HG03558 (cell line): ENCODE results near the gene LRRC47.

ENCODE experiments used
- ATAC-seq: cut with Tn5 transposase; IDR thresholded peaks from one replicate; pipeline ENCODE4 v1.9.1; 2021; ENCODE audit warnings: moderate number of reproducible peaks; ENCODE audit not compliant: unreplicated experiment; ENCODE audit errors: extremely low read depth

LRRC47 gene

GRCh38 chr1:3736708-3737107 lies 59.6 kb downstream of the LRRC47 start:
- no peak for ATAC-seq

DNA sequence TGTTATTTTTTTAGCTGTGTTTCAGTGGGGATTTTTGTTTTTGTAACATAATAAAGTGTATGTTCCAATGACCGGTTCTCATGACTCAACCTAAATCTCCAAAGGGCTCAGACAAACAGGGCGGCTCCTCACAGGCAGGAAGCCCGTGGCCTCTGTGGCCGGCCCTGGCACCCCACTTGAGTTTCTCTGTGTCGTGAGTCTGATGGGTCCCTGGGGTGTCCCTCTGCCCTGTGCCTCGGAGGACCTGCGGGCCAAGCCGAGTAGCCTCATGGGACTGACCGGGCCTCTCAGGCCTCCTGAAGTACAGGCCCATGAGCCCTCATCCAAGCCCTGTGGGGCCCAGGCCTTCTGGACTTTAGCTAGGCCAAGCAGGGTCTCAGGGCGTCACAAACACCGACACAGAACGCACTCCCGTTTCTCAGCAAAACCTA lies 60.2 kb downstream of the LRRC47 start:
- no peak for ATAC-seq

DNA sequence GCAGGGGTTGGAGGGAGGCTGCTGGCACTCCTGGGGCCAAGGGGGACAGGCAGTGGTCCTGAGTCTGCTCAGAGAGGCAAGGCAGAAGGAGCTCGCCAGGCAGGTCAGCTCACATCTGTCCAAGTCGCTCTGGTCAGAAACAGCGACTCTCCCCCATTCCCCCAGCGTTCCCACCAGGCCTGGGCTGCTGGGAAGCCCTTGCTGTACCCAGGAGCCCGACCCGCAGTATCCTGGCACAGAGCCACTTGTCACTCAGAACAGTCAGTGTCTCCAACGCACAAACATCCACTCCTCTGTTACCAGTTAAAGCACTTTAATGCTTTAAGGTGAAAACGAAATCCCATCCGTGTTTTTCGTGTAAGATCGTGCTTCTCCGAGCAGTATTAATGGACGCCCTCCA lies 60.6 kb downstream of the LRRC47 start:
- no peak for ATAC-seq

- ATAC-seq, result no peak
Observed at GRCh38 chr1:3735027-3735681, 61.1 kb downstream of the LRRC47 start.

DNA sequence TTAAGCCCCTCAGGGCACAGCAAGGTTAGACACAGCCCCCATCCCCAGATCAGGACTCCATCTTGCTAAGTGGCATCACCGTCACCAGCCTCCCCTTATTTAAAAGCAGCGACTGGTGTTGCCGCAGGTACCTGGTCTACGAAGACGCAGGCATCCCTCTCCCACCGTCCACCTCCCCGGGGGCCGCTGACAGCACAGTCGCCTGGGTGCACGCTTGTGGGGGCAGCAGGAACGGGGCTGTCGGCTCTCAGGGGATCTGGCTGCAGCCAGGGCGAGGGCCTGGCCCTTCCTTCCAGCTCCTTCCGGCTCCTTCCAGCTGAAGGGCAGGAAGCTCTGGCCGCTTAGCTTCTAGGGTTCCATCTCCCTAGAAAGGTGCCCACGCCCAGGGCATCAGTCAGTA lies 61.7 kb downstream of the LRRC47 start:
- ATAC-seq, result no peak

- ATAC-seq, result no peak
Observed at GRCh38 chr1:3733883-3734589, 62.3 kb downstream of the LRRC47 start.

DNA sequence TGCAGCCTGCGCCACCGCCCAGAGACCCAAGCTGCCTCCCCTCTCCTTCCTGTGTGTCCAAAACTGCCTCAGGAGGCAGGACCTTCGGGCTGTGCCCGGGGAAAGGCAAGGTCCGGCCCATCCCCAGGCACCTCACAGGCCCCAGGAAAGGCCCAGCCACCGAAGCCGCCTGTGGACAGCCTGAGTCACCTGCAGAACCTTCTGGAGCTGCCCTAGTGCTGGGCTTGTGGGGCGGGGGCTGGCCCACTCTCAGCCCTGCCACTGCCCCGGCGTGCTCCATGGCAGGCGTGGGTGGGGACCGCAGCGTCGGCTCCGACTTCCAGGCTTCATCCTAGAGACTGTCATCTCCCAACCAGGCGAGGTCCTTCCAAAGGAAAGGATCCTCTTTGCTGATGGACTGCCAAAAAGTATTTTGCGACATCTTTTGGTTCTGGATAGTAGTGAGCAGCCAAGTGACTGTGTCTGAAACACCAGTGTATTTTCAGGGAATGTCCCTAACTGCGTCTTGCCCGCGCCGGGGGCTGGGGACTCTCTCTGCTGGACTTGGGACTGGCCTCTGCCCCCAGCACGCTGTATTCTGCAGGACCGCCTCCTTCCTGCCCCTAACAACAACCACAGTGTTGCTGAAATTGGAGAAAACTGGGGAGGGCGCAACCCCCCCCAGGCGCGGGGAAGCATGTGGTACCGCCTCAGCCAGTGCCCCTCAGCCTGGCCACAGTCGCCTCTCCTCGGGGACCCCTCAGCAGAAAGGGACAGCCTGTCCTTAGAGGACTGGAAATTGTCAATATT lies 63.0 kb downstream of the LRRC47 start:
- no peak for ATAC-seq

- ATAC-seq, result no peak
Observed at GRCh38 chr1:3732434-3733093, 63.7 kb downstream of the LRRC47 start.

DNA sequence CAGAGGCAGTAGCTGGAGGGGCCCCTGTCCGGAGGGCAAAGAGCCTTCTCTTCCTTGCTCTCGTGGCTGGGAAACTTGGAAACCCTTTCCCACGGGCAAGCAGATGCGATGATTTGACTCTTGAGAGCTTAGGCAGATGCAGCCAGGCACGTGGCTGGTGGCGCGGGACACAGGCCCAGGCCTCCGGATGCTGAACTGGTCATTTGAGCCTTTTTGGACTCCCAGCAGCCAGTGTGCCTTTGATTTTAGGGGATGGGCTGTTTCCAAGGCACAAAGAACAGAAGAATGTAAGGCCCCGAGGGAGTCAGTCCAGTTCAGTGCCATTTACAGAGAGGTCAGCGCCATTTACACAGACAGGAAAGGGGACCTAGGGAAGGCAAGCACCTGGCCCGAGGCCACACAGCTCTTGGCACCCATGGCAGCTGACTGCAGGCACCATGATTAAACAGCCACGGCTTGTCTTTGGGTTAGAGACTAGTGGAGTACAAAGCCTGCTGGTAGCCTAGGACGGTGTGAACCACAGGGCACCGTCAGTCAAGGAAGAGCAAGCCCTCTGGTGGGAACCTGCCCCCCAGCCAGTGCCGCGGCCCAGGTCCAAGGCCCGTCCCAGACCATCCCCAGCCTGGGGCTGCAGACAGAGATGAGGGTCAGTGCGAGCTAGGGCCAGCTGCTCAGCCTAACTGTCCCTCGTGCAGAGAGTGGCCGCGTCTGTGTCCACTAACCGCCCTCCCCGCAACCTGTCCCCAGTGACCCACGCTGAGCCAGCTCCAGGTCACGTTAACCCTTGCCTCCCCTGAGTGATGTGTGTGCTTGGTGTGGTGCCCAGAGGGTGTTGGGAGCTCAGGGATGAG lies 64.5 kb downstream of the LRRC47 start:
- ATAC-seq, result no peak

GRCh38 chr1:3730543-3731247 lies 65.6 kb downstream of the LRRC47 start:
- no peak for ATAC-seq

DNA sequence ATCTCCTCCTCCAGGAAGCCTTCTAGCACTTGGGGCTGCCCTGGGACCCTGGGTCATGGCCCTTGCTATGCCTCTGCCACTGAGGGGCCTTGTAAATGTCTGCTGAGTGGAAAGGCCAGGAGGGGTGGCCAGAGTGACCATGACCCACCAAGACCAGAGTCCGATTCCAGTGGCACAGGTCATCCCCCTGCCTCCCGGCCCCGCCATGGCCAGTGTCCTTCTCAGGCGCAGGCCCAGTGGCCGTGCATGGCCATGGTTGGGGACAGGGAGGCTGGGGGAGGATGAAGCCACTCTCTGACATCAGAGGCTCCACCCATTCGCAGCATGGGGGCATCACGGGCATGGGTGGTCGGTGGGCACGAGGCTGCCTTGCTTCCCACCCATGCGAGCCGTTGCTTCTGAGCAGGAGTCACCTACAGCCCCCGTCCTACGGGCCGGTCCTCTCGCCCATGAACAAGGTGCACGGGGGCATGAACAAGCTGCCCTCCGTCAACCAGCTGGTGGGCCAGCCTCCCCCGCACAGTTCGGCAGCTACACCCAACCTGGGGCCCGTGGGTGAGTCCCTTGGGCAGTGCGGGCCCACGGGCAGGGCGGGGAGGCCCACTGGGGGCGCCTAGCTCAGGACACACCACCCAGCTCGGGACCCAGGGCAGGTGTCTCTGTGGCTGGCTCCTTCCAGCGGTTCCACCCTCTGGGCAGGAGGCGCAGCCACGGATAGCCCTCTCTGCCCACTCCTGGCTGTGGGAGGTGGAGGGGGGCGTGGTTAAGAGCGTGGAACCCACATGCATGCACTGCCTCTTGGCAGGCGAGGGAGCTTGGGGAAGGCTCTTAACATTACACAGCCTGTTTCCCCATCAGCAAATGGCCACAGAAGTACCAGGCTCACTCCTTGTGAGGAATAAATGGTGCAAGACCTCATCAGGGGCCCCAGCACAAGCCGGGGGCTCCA lies 66.4 kb downstream of the LRRC47 start:
- no peak for ATAC-seq
